Mesothelial cell of epicardium (in vitro differentiated cells): ENCODE data around the gene RBPMS2. TPM values are rescaled to one million over a fixed set of nuclear protein-coding genes. Genes with fewer than 3 reads are reported as not detected.

Experiments
- DNase-seq, 2 experiments: peaks; one replicate each; pipeline ENCODE4 v3.0.0; 2021; ENCODE audit warnings: low spot score in 2 of 2; ENCODE audit not compliant: unreplicated experiment in 2 of 2
- H3K27ac Mint-ChIP-seq: 2 replicates; pipeline ENCODE4 v1.8.0; 2021; ENCODE audit warnings: mixed read lengths
- H3K27me3 Mint-ChIP-seq: 2 replicates; pipeline ENCODE4 v1.8.0; 2021; ENCODE audit warnings: low read depth, mixed read lengths
- H3K36me3 Mint-ChIP-seq: 2 replicates; pipeline ENCODE4 v1.8.0; 2021; ENCODE audit warnings: mixed read lengths
- H3K4me1 Mint-ChIP-seq: 2 replicates; pipeline ENCODE4 v1.8.0; 2021; ENCODE audit warnings: mixed read lengths
- H3K4me3 Mint-ChIP-seq: 2 replicates; pipeline ENCODE4 v1.8.0; 2021; ENCODE audit warnings: mild to moderate bottlenecking, moderate library complexity, mixed read lengths
- H3K9me3 Mint-ChIP-seq: 2 replicates; pipeline ENCODE4 v1.8.0; 2021; ENCODE audit warnings: mixed read lengths
- total RNA-seq: library from RNA; stranded (reverse); gene quantifications from 3 replicates; pipeline ENCODE4 v1.2.1, GENCODE V29; 2021
- TF ChIP-seq, protein P1 (sequence below): fragments of 200-600 bp; sonication (generic); IDR thresholded peaks from one replicate; pipeline ENCODE4 v1.5.0; 2021; ENCODE audit warnings: antibody characterized with exemption; ENCODE audit not compliant: unreplicated experiment

The RBPMS2 gene
- total RNA-seq, 1 donor from 2014 or later = 17.8 TPM

GRCh38 chr15:64712353-64712752, 63.0 kb downstream of the RBPMS2 start:
- Mint-ChIP-seq H3K36me3 (peaks cover 1% of the 10 kb centered on the region), H3K27me3 (no peaks in the 10 kb centered on the region), H3K9me3 (no peaks in the 10 kb centered on the region), H3K4me1 (no peaks in the 10 kb centered on the region), H3K27ac (no peak overlapping the region), H3K4me3 (no peak overlapping the region)
- TF ChIP-seq, protein P1, sequence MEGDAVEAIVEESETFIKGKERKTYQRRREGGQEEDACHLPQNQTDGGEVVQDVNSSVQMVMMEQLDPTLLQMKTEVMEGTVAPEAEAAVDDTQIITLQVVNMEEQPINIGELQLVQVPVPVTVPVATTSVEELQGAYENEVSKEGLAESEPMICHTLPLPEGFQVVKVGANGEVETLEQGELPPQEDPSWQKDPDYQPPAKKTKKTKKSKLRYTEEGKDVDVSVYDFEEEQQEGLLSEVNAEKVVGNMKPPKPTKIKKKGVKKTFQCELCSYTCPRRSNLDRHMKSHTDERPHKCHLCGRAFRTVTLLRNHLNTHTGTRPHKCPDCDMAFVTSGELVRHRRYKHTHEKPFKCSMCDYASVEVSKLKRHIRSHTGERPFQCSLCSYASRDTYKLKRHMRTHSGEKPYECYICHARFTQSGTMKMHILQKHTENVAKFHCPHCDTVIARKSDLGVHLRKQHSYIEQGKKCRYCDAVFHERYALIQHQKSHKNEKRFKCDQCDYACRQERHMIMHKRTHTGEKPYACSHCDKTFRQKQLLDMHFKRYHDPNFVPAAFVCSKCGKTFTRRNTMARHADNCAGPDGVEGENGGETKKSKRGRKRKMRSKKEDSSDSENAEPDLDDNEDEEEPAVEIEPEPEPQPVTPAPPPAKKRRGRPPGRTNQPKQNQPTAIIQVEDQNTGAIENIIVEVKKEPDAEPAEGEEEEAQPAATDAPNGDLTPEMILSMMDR = no peak
- DNase-seq = no peak

GRCh38 chr15:64710676-64711428, 64.5 kb downstream of the RBPMS2 start:
- no peak overlapping the region for H3K4me3 Mint-ChIP-seq
- no peak for DNase-seq
- H3K36me3 Mint-ChIP-seq = no peaks in the 10 kb centered on the region
- H3K27ac Mint-ChIP-seq = no peak overlapping the region
- H3K27me3 Mint-ChIP-seq = no peaks in the 10 kb centered on the region
- H3K9me3 Mint-ChIP-seq = no peaks in the 10 kb centered on the region
- H3K4me1 Mint-ChIP-seq = no peaks in the 10 kb centered on the region
- TF ChIP-seq, protein P1 = no peak

DNA sequence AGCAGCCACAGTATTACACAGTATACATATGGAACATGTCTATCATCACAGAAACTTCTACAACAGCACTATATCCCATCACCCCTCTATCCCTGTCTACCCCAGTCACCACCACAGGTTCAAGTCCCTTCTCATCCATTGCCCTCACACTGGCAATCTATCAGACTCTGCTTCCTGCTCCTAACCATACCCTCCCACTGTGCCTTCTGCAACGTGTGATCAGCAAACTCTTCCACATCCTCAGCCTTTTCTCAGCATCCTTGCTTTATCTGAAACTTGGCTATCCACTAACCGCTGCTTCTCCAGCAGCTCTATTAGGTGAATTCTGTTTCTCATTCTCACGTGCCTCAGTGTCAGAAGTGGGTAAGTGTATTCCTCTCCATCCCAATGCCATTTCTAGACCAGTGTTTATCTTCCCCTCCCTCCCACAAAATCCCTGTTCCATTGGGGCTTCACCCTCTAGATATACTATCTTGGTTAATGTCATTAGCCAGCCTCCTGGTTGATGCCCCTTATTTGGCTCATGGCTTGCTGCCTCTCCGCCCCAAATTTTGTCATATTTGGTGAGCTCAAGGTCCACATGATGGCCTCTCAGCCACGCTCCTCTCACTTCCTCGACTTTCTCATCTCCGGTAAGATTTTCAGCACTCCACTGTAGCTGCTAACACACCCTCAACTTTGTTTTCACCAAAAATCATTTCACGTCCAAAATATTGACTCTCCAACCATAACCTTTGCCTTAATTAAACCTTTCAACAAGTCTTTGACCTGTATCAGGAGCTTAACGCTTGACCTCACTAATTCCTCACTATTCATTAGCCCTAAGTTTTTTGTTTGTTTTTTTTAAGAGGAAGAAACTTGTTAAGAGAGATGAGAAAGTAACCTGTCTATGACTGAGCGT, 69.1 kb downstream of the RBPMS2 start:
- TF ChIP-seq, protein P1 = no peak
- no peaks in the 10 kb centered on the region for H3K9me3 Mint-ChIP-seq
- no peak for DNase-seq
- H3K36me3 Mint-ChIP-seq = no peaks in the 10 kb centered on the region
- no peak overlapping the region for H3K4me3 Mint-ChIP-seq
- no peak overlapping the region for H3K27ac Mint-ChIP-seq
- H3K4me1 Mint-ChIP-seq = peaks cover 17% of the 10 kb centered on the region
- H3K27me3 Mint-ChIP-seq = no peaks in the 10 kb centered on the region

DNA sequence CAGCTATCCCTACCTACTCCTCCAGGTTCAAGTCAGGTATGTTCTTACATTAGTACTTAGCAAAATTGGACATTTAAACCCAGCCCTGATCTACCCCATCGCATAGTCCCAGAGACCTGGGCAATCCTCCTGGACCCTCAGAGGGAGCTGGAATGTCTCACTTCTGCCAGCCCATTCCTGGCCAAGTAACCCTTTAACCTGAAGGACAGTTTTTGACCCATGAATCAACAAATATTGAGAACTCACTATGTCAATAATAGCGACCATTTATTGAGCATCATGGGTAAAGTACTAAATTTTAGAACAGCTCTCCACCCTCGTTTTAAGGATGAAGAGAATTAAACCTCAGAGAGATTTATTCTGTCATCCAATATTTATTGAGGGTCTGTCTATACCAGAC, 70.4 kb downstream of the RBPMS2 start:
- Mint-ChIP-seq H3K4me3 (no peak overlapping the region), H3K9me3 (no peaks in the 10 kb centered on the region), H3K27me3 (no peaks in the 10 kb centered on the region), H3K27ac (no peak overlapping the region), H3K4me1 (peaks cover 30% of the 10 kb centered on the region), H3K36me3 (no peaks in the 10 kb centered on the region)
- TF ChIP-seq, protein P1 = no peak
- no peak for DNase-seq

- DNase-seq = no peak
- peak overlapping the region; percentile 68 for H3K27ac Mint-ChIP-seq
- no peaks in the 10 kb centered on the region for H3K36me3 Mint-ChIP-seq
- H3K4me1 Mint-ChIP-seq = peaks cover 44% of the 10 kb centered on the region
- TF ChIP-seq, protein P1 = no peak
- H3K27me3 Mint-ChIP-seq = no peaks in the 10 kb centered on the region
- no peaks in the 10 kb centered on the region for H3K9me3 Mint-ChIP-seq
- peak overlapping the region; percentile 72 for H3K4me3 Mint-ChIP-seq
Measured at GRCh38 chr15:64703632-64703959, 71.8 kb downstream of the RBPMS2 start.
